Left forelimb (tissue), 1 donor: ENCODE data around the gene CDC73.
A peak's percentile ranks its signal among the peaks of the same experiment; 100 is the strongest.
"Not testable (repeated sequence)": the region's sequence is repeated elsewhere in the genome, so short reads cannot be mapped to it uniquely, and the experiment has no call there.

ENCODE experiments used
- DNase-seq: peaks from one replicate; pipeline ENCODE4 v3.0.0-alpha.2; 2018; ENCODE audit warnings: low spot score

Gene CDC73

DNA sequence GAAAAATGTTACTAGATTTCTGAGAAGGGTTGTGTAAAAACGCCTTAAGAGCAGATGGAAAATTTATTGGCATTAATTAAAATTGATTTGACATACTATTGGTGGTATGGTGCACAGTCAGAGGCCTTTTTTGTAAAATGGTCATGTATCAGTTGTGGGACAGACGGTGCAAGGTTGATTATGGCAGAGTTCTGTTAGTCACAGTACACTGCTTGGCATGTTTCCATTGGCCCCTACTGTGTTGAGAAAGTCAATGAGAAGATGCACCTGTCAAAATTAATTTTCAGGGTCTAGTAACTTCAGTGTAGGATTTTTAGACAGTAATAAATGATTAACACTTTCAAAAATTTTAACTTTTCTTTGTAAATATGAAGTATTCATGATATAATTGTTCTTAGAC, 60.2 kb downstream of the CDC73 start:
- no peak for DNase-seq

DNA sequence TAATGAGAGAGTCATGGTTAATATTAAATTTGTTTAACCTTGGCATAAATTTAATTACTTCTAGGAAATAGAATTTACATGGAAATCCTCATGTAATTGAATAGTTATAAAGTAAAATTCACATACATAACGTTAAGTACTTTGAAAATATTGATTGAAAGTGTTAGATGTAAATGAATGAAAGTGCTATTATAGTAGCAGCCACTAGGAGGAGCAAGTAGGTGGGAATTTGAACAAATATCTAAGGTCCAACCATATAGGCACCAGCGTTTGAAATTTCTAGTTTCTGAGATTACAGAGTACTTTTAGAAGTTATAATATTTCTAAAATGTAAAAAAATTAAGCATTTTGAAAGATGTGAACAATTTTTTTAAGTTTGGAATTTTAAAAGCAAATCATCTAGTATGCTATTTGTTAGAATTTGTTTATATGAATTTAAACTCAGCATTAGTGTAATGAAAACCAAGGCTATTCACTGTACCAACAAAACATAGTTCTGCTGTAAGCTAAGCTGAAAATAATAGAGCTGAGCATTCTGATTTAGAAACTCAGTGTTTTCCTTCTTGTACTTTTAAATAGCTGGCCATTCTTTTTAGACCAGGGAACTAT, 61.3 kb downstream of the CDC73 start:
- DNase-seq: no peak

DNA sequence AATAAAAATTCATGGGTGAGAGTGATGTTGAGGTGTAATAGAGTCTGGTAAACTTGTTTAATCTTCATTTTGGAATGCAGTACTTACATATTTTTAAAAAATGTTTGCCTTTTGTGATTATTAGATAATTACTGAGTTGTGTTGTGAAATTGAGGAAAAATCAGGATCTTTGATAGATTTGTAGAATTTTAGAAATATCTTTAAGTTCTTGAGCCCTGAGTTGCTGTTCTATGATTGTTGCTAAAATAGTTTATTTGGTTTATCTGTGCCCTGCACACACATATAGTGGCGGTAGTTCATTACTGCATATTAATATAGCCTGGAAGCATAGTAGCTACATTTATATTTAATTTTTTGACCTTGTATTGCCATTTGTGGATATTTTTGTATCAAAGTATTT, 62.9 kb downstream of the CDC73 start:
- no peak for DNase-seq

DNA sequence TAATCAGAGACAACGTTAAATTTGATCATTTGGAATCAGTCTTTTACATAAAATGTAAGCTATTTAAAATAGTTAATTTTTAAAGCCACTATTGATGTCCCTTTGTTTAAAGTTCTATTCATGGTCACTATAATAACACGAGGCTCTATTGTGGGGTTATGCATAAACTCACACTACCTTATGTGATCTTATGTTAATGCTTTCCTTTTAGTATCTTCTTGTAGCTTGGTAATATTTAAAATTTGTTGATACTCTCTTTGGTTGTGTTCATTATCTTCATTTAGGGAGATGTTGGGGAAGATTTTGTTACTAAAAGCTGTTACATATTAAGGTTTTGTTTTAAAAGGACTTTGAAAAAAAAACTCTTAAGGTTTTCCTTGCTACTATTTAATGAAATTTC, 63.4 kb downstream of the CDC73 start:
- no peak for DNase-seq

DNA sequence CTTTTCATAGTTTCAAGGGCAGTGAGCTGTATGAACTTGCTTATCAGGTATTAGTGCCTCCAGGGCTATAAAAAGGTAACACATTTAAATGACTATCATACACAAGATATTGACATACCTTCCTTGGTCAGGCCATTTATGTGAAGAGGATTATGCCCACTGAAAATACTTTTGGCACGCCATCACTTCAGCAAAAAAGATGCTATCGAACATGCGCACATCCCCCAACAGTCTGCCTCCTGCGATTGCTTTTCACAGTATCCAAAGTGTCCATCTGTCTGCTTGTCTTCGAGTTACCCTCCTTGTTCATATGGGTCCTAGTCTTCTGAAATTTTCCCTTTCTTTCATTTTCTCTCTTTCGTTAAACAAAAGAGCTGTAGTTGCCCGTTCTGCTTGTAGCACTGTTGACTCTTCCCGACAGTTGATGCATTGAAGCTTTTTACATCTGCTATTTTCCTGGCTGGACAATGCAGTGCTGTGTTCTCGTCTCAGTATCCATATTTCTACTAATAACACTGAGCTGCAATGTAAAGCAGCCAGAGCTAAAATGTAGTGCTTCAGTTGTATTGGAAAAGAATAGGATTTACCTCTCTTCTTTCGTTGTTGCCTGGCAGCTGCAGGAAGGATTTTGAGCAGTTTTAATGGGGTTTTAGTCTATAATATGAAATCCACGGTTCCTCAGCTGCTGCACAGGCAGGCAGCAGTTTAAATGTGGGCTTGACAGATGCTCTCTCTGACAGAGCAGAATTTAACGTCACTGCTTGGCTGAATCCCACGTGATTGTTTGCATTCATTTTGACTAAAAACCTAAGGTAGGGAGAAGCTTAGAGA, 64.3 kb downstream of the CDC73 start, which contains the start of gene B3GALT2:
Gene B3GALT2, minus strand, starts transcription at position 713 of the 831 bp plus-strand sequence. CDS start 5,051 bp downstream, outside the sequence.
- peak; percentile 68 for DNase-seq

DNA sequence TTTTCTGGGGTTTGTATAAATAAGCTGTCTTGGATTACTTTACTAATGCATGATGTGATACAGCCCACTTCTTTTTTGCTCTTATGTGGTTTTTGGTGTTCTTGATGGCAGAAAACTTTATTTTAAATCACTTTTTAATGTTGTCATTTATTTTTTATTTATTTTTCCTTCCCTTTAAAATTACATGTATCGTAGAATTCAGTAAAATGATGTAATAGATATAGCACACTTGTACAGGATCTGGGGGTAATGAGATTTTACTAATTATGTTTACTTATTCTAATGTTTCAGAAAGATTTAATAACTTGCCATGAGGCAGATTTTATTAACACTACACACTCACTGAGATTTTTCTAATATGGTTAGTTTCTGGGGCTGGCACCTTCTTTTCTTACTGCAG, 65.3 kb downstream of the CDC73 start:
- no peak for DNase-seq

DNA sequence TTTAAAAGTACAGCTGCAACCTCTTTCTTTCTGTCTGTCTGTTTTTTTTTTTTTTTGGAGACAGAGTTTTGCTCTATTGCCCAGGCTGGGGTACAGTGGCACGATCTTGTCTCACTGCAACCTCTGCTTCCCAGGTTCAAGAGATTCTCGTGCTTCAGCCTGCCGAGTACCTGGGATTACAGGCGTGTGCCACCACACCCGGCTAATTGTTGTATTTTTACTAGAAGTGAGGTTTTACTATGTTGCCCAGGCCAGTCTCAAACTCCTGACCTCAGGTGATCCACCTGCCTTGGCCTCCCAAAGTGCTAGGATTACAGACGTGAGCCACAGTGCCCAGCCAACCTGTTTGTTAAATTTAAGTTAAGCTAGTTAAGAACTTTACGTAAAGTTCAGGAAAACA, 67.1 kb downstream of the CDC73 start:
- not testable (repeated sequence) for DNase-seq

DNA sequence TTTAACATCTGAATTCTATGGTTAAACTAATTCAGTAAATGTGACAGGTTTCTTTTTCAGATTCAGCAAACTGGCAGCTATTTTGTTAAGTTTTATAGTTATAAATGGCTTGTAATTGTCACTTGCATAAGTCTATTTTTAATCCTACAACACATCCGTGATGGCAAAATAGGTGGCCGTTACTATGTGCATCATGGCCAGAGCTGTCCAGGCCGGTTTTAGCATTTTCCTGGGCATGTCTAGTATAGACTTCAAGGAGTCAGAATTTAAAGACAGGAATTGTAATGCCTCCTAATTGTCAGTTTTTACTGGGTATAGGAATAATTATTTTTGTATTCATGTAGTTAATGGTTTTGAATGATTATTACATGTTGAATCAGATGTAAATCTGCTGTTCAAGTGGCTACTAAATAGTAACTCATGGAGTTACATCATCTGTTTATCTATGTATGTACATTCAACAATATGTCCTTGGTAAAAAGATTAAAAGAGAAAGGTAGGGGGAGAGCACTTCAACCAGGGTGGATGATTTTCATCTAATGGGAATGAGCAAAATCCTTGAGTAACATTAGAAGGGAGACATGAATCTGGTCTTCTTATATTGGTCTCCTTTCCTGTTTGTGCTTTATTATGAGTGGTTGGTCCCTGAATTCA, 67.7 kb downstream of the CDC73 start:
- no peak for DNase-seq

DNA sequence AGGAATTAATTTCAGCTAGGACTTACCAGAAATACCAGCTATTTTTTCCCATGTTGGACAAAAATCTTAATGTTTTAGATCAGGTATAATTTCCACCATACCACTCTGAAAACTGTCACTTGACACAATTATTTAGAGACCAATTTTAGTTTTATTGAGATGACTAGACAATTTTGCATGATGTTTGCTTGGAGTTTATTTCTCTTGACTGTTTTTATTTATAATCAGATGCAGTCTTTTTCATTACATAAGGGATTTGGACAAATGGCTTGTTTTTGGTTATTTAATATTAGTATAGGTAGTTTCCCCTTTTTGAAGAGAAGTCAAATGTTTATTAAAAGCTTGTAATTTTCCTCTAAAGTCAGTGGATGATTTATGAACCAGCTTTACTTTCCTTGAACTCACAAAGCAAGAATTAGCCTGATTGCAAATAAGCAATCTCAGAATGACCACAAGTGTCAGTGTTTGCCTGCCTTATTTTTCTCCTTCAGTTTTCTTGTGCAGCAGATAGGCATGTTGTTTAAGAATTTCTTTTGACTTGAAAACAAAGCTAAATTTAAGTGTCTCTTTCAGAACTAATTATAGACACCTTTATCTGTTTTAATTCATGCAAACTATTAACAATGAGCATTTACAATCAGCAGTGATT, 68.4 kb downstream of the CDC73 start:
- no peak for DNase-seq

DNA sequence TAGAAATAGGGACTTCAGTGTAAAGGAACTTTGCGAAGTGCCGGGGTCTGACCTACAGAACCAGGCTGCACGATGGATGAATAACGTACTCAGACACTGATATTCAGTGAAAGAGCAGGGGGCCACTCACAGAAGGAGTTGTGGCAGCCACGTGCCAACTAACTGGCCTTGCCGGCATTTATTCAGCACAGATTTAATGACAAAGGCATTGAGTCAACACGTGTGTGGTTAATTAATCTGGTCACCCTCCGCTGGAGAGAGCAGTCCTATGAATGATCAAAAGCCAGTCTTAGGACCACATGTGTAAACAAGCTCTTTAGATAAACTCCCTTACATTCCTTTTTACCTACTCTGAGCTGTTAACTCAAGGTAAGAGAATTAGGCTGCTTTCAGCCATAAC, 70.8 kb downstream of the CDC73 start:
- DNase-seq: no peak

DNA sequence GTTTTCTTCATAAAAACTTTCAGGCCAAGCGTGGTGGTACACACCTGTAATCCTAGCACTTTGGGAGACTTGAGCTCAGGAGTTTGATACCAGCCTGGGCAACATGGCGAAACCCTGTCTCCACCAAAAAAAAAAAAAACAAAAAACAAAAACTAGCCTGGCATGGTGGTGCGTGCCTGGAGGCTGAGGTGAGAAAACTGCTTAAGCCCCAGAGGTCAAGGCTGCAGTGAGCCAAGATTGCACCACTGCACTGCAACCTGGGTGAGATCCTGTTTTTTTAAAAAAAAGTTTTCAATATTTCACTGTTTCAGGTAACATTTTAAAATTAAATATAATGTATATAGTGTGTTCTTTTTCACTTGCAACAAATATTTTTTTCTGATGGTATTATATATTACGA, 78.1 kb downstream of the CDC73 start:
- no peak for DNase-seq

DNA sequence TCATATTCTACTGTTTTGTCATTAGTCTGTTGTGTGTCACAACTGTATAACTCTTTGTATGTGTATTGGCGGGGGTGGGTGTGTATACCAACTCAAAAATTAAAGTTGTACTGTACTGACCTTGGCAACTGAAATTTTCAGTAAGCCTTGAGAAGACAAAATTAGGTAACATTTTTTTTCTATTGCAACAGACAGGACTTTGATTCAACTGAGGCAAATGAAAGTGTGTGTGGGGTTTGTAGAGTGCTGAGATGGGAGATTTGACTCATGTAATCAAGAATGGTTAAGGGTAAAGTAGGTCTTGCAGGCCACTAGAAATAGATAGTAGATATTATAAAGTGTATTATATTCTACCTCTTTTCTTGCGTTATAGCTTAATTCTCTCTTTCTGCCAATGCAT, 79.2 kb downstream of the CDC73 start:
- no peak for DNase-seq

DNA sequence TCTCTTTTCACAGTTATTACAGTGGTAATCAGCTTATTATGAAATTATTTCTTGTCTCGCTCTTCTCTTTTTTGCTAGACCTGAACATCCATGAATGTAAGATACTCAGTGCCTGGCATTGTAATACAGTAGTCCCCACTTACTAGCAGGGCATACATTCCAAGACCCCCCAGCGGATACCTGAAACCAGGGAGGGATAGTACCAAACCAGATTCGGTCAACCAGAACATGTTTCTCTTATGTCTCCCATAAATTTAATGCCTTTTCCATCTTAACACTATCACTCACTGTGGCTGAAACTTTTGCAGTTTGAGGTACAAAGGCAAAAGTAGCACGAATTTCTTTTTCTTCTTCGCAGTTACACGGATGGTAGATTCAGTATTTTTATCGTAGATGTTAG, 89.2 kb downstream of the CDC73 start:
- DNase-seq: no peak

DNA sequence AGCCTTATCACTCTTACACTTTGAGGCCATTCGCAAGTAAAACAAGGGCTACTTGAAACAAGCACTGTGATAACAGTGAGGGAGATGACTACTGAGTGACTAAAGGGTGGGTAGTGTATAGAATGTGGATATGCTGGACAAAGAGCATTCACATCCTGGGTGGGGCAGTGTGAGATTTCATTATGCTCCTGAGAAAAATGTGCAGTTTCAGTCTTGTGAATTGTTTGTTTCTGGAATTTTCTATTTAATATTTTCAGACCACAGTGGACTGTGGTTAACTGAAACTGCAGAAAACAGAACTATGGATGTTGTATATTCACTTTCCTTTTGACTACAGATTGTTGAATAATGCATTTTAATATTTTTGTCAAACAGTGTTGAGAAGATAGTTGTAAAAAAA, 89.7 kb downstream of the CDC73 start:
- DNase-seq: no peak

DNA sequence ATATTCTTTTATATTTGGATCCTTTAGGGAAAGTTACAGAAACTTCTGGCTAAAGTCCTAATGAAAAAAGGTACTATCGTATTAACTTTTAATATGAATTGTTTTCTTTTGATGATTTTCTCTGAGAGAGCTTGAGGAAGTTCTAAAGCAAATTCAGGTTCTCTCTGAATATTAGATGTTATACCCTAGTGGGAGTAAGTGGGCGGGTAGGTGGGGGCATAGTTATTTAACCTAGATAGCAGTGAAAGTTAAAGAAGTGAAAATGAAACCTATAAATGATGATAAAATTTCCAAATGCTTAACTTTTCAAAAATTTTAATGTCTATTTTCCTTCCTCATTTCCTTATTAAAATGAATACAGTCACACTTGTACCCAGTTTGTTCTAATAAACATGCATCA, 90.8 kb downstream of the CDC73 start:
- no peak for DNase-seq

DNA sequence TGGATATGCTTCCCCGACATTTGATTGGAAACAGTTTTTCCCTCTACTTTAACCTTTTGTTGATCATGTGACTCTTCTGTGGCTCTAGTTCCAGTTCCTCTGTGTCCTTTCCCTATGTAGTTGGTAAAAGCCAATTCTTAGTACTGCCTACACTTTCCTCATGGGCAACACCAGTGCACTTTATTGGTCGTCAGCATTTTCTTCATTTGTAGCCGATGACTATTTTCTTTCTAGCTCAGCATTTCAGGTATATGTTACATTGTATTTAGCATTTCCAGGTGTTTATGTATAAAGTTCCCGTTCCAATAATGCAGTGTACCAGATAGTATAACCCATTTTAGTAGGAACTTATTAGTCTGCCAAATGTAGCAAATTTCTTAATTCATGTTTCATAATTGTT, 92.2 kb downstream of the CDC73 start:
- DNase-seq: no peak

DNA sequence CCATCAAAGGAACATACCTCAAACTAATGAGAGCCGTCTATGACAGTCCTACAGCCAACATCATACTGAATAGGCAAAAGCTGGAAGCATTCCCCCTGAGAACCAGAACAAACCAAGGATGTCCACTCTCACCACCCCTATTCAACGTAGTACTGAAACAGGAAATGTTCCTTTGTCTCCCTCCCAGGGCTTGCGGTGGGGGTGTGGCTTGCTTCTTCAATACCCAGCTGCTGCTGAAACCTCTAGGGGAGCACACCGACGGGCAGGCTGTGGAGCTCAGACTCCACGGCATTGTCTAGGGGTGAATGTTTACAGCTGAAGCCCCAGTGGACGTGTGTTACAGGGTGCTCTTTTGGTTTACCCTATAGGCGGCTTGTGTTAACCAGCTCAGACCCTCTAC, 95.1 kb downstream of the CDC73 start:
- DNase-seq: no peak

DNA sequence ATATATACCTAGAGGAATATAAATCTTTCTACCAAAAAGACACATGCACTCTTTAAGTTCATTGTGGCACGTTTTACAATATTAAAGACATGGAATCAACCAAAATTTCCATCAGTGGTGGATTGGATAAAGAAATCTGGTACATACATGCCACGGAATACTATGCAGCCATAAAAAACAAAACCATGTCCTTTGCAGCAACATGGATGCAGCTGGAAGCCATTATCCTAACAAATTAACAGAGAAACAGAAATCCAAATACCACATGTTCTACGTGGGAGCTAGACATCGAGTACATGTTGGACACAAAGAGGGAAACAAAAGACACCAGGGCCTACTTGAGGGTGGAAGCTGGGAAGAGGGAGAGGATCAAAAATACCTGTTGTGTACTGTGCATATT, 97.6 kb downstream of the CDC73 start:
- no peak for DNase-seq

DNA sequence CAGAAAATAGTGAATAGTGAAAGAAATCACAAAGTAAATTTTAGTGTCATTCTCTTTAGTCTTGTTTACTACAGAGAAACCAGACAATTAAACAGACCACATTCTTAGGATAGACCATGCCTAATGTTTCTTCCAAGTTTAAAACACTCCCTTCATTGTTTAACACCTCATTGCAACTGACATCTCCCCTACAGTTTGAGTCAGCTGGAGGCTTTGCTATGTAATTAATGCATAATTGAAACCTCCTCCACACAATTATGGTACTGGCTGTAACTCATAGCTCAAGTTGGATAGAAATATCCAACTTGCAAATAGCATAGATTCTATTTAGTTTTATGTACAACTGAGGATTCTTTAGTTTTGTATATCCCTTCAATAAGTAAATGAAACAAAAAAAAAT, 99.8 kb downstream of the CDC73 start:
- no peak for DNase-seq

DNA sequence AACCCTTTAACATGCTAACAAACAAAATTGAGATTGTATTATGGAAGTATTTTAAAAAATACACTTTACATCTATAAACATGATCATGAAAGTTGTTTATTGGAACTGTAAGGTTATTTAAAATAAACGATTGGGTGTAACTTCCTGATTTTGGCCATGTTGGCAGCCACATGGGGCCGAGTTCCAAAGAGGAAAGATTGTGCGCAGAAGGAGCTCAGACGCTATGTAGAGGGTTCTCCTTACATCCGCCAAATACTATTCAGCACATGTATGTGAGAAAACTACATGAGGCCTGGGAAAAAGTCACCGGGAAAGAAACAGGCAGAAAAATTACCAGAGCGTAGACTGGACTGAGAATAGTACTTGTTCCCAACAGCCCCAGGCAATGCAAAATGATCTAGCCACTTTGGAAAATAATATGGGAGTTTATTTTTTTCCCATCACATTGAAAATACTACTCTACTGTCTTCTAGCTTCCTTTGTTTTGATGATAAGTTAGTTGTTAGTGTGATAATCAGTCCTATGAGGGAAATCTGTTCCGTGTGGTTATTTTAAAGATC, 100.3 kb downstream of the CDC73 start:
- DNase-seq: no peak

DNA sequence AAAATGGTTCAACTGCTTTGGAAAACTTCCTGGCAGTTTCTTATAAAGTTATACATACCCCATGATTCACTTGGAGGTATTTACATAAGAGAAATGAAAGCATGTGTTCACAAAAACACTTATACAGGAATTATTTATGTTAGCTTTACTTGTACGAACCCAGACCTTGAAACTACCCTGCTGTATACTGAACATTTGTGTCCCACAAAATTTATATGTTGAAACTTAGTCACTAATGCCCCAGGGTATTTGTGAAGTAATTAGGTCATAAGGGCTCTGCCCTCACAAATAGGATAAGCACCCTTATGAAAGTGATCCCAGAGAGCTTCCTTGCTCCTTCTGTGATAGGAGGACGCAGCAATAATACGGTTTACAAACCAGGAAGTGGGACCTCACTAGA, 107.3 kb downstream of the CDC73 start:
- no peak for DNase-seq

DNA sequence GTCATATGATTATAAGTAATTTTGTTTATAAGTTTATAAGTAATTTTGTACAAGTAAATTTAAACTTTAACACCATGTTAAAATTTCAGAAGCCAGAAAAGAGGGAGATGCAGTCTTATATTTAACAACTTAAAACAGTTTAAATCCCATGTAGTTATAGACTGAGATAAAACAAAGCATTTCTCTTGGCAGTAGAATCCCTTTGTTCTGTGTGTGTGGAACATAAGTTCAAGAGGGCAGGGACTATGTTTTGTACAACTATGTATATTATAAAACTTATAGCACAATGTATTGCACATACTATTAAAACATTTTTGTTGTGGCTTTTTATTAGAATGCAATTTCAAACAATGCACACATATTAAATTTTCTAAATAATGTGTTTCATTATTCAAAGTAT, 109.3 kb downstream of the CDC73 start:
- DNase-seq: not testable (repeated sequence)
